IPS-20b (cell line): ENCODE data around the gene ZNF791.
"Not testable (repeated sequence)": the region's sequence is repeated elsewhere in the genome, so short reads cannot be mapped to it uniquely, and the experiment has no call there.

Source experiments
- H3K27ac ChIP-seq: one replicate; pipeline ENCODE4 v1.5.1; 2013; ENCODE audit warnings: low read length
- H3K27me3 ChIP-seq: 2 replicates; pipeline ENCODE4 v1.6.1; 2013; ENCODE audit warnings: mild to moderate bottlenecking, low read length, inconsistent platforms; ENCODE audit not compliant: insufficient read depth
- H3K36me3 ChIP-seq: 2 replicates; pipeline ENCODE4 v1.6.1; 2013; ENCODE audit warnings: low read depth, mild to moderate bottlenecking, inconsistent platforms, low read length, moderate library complexity; ENCODE audit not compliant: insufficient read depth
- H3K4me1 ChIP-seq: 2 replicates; pipeline ENCODE4 v1.6.1; 2013; ENCODE audit warnings: mild to moderate bottlenecking, control low read depth, inconsistent platforms, low read length, moderate library complexity; ENCODE audit not compliant: insufficient read depth
- H3K4me3 ChIP-seq: 2 replicates; pipeline ENCODE4 v1.5.1; 2013; ENCODE audit warnings: mild to moderate bottlenecking, low read length, inconsistent platforms
- H3K9ac ChIP-seq: 2 replicates; pipeline ENCODE4 v1.6.1; 2013; ENCODE audit warnings: low read depth, mild to moderate bottlenecking, inconsistent platforms, low read length, moderate library complexity
- H3K9me3 ChIP-seq: 2 replicates; pipeline ENCODE4 v1.6.1; 2013; ENCODE audit warnings: mild to moderate bottlenecking, low read depth, low read length, inconsistent platforms; ENCODE audit not compliant: insufficient read depth

The ZNF791 gene

GRCh38 chr19:12669270-12670158, 58.8 kb downstream of the ZNF791 start:
- H3K27me3 ChIP-seq, result no peaks in the 10 kb centered on the region
- H3K9me3 ChIP-seq, result no peaks in the 10 kb centered on the region
- H3K4me3 ChIP-seq, result peak overlapping the region; percentile 95
- H3K9ac ChIP-seq, result peak overlapping the region; percentile 97
- peaks cover 38% of the 10 kb centered on the region for H3K36me3 ChIP-seq
- peak overlapping the region; percentile 96 for H3K27ac ChIP-seq
- 0 out of 2 replicates have a peak, but pooled peaks cover 5% of the 10 kb centered on the region for H3K4me1 ChIP-seq

DNA sequence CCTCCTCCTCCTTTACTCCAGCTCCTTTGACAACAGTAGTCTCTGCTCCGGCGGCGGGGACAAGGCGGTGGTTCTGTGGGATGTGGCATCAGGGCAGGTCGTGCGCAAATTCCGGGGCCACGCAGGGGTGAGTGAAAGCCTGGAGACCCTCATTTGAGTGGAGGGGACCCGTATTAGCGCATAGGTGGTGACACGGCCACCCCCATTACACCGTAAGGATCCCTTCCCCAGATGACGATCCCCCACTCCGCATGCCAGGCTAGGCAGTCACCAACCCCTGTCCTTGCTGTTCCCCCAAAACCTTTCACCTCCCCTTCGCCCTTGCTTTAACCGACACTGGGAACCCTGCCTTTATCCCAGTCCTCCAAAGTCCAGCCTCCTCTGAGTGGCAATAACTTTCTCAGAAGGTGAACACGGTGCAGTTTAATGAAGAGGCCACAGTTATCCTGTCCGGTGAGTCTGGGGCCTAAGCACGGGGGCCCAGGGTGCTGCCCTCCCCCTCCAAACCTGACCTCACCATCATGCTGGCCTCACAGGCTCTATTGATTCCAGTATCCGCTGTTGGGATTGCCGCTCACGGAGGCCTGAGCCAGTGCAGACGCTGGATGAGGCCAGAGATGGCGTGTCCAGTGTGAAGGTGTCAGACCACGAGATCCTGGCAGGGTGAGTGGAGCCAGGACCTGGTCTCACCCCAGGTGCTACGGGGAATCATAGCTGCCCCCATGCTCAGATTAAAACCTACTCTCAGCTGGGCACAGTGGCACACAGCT, 59.6 kb downstream of the ZNF791 start:
- H3K27me3 ChIP-seq, result no peaks in the 10 kb centered on the region
- H3K4me3 ChIP-seq, result peak overlapping the region; percentile 95
- 0 out of 2 replicates have a peak, but pooled peaks cover 5% of the 10 kb centered on the region for H3K4me1 ChIP-seq
- H3K9me3 ChIP-seq, result no peaks in the 10 kb centered on the region
- H3K27ac ChIP-seq, result peak overlapping the region; percentile 96
- peaks cover 36% of the 10 kb centered on the region for H3K36me3 ChIP-seq
- peak overlapping the region; percentile 97; the same call in 1 of the 2 replicates for H3K9ac ChIP-seq

DNA sequence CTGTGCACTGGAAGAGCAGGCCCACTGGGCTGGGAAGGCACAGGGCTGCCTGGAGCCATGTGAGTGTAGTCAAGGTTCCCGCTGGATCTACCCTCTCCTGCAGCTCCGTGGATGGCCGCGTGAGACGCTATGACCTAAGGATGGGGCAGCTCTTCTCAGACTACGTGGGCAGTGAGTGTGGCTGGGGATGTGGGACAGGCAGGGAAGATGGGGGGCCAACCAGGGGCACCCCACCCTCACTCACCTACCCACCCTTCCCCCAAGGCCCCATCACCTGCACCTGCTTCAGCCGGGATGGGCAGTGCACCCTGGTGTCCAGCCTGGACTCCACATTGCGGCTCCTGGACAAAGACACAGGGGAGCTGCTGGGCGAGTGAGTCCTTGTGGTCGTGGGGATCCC, 62.0 kb downstream of the ZNF791 start:
- H3K36me3 ChIP-seq, result peaks cover 57% of the 10 kb centered on the region

GRCh38 chr19:12675399-12675798, 64.7 kb downstream of the ZNF791 start:
- peaks cover 80% of the 10 kb centered on the region for H3K36me3 ChIP-seq
- no peaks in the 10 kb centered on the region for H3K9me3 ChIP-seq
- no peak overlapping the region for H3K9ac ChIP-seq
- H3K4me1 ChIP-seq, result 0 out of 2 replicates have a peak, but pooled peaks cover 3% of the 10 kb centered on the region
- no peak overlapping the region for H3K4me3 ChIP-seq
- no peak overlapping the region for H3K27ac ChIP-seq
- no peaks in the 10 kb centered on the region for H3K27me3 ChIP-seq

More for the DNA sequence above, 62.0 kb downstream of the ZNF791 start:
- Histone ChIP-seq H3K9me3 (no peaks in the 10 kb centered on the region), H3K9ac (no peak overlapping the region), H3K4me3 (no peak overlapping the region), H3K27ac (no peak overlapping the region), H3K27me3 (no peaks in the 10 kb centered on the region), H3K4me1 (0 out of 2 replicates have a peak, but pooled peaks cover 5% of the 10 kb centered on the region)

GRCh38 chr19:12675940-12676339, 65.2 kb downstream of the ZNF791 start:
- Histone ChIP-seq H3K36me3 (peaks cover 75% of the 10 kb centered on the region), H3K27ac (no peak overlapping the region), H3K4me3 (no peak overlapping the region), H3K9me3 (no peaks in the 10 kb centered on the region), H3K4me1 (no peaks in the 10 kb centered on the region), H3K9ac (no peak overlapping the region), H3K27me3 (no peaks in the 10 kb centered on the region)

- no peak overlapping the region for H3K9ac ChIP-seq
- no peak overlapping the region for H3K27ac ChIP-seq
- no peaks in the 10 kb centered on the region for H3K9me3 ChIP-seq
- peaks cover 74% of the 10 kb centered on the region for H3K36me3 ChIP-seq
- H3K4me3 ChIP-seq, result no peak overlapping the region
- H3K4me1 ChIP-seq, result no peaks in the 10 kb centered on the region
- H3K27me3 ChIP-seq, result no peaks in the 10 kb centered on the region
These were observed 65.7 kb downstream of the ZNF791 start for GRCh38 chr19:12676384-12676792.

DNA sequence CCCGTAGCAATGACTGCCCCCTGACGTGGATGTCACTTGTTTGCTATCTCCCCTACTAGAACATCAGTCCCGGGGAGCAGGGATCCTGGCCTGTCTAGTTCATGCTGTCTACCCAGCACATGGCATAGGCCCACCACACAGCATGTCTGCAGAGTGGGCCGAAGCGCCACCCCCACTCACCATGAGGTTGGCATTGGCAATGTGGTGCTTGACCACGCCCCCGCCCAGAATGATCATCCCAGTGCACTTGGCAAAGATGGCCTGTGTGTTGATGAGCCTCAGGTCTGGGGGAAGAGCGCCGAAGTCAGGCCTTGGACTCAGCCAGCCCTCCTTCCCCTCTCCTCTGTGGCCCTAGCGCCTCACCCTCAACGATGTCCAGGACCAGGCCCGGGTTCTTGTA, 66.2 kb downstream of the ZNF791 start:
- Histone ChIP-seq H3K9me3 (no peaks in the 10 kb centered on the region), H3K36me3 (peaks cover 74% of the 10 kb centered on the region), H3K9ac (no peak overlapping the region), H3K27ac (no peak overlapping the region), H3K4me3 (no peak overlapping the region), H3K27me3 (no peaks in the 10 kb centered on the region), H3K4me1 (no peaks in the 10 kb centered on the region)

DNA sequence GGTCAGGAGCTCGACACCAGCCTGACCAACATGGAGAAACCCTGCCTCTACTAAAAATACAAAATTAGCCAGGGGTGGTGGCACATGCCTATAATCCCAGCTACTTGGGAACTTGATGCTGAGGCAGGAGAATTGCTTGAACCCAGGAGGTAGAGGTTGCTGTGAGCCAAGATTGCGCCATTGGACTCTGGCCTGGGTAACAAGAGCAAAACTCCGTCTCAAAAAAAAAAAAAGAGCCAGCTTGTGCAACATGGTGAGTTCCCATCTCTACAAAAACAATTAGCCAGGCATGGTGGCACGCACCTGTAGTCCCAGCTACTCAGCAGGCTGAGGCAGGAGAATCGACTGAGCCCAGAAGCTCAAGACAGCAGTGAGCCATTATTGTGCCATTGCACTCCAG, 67.3 kb downstream of the ZNF791 start:
- H3K4me1 ChIP-seq, result not testable (repeated sequence)
- H3K36me3 ChIP-seq, result peaks cover 65% of the 10 kb centered on the region

GRCh38 chr19:12680034-12680433, 69.3 kb downstream of the ZNF791 start:
- no peaks in the 10 kb centered on the region for H3K4me1 ChIP-seq
- no peak overlapping the region for H3K9ac ChIP-seq
- no peaks in the 10 kb centered on the region for H3K9me3 ChIP-seq
- no peaks in the 10 kb centered on the region for H3K27me3 ChIP-seq
- no peak overlapping the region for H3K27ac ChIP-seq
- peaks cover 49% of the 10 kb centered on the region for H3K36me3 ChIP-seq
- H3K4me3 ChIP-seq, result no peak overlapping the region

More for the DNA sequence above, 67.3 kb downstream of the ZNF791 start:
- not testable (repeated sequence) for H3K4me3 ChIP-seq, H3K27ac ChIP-seq, H3K9ac ChIP-seq, H3K9me3 ChIP-seq, H3K27me3 ChIP-seq

GRCh38 chr19:12681074-12681987, 70.6 kb downstream of the ZNF791 start, which contains the start of gene DHPS:
TSS of gene DHPS (minus strand) at chr19:12681880. CDS start at chr19:12681766, 114 bp downstream.
- H3K36me3 ChIP-seq, result peaks cover 36% of the 10 kb centered on the region
- H3K4me3 ChIP-seq, result peak within 1 kb of the TSS; percentile 99
- H3K9ac ChIP-seq, result peak within 1 kb of the TSS; percentile 100
- H3K27ac ChIP-seq, result peak within 1 kb of the TSS; percentile 100
- no peaks in the 10 kb centered on the region for H3K9me3 ChIP-seq
- no peaks in the 10 kb centered on the region for H3K4me1 ChIP-seq
- no peaks in the 10 kb centered on the region for H3K27me3 ChIP-seq
